LoVo (cell line): Measurements from ENCODE around the gene MBD5.
"Not testable (repeated sequence)": the region's sequence is repeated elsewhere in the genome, so short reads cannot be mapped to it uniquely, and the experiment has no call there.

Source experiments
- DNase-seq: peaks from one replicate; pipeline ENCODE4 v3.0.0-alpha.2; 2016; ENCODE audit warnings: low spot score

Gene MBD5

DNA sequence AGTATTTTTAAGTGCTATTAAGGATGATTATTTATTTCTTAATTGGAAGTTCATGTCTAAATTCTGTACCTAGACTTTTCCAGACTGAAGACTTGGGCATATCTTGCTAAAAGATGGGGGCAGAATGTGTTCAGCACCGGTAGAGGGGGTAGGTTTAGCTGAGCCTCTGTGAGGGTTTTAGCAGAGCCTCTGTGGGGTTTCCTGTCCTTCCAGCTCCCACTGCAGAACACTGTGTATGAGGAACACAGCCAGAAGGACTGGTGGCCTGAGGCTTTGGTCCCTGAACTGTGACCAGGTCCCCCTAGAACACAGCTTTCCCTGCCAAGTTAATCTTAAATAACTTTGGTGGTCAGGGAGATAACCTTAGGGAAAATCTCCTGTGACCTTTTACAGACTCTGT is 500.3 kb downstream of the MBD5 start:
- DNase-seq = no peak

DNA sequence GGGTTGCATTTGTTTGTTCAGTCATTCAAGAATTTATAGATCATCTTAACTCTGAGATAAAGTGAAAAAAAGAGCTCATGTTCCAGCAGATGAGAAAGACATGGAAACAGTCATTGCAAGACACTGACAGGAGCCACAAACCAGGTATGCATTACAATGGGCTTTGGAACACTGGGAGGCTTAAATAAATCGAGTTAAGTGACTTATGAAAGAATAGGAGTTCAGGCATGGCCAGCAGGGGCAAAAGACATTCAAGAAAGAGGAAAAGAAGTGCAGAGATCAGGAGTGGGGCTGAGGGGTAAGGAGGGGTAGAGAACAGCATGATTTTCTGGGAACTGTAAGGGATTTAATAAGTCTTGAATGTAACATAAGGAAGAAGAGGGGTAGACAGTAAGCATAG is 502.4 kb downstream of the MBD5 start:
- no peak for DNase-seq

DNA sequence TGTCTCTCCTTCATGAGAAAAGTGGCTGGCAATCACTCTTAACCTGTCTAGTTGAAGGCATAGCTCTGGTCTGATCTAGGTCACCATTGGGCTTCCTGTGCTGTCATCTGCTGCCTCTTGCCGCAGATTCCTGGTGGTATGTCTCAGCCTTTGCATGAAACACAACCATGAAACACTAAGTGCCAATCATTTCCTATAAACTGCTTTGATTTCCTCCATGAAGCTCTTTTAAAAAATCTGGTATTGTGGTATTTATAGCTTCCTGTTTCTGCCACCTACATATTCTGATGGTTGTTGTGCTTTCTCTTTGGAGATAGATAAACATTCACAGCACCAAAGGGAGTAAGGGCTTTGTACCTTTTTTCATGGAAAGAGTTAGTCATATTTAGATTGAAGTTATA is 503.6 kb downstream of the MBD5 start:
- DNase-seq = no peak

DNA sequence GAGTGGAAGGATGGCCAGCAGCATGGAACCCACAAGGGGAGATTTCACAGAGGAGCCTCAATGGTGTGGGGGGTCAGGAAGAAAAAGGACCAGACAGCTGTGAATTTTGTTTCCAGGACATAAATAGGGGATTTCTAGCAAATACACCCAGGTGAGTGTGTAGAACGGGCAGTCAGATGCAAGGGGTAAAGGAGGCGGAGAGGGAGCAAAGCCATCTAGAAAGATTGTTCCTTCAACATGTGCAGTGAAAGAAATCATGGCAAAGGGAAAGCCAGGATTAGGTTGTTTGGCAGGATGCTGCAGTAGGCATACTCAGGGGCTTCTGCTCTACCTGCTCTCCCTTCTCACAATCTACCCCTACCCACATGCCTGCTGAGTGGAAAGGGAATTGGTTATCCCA is 504.2 kb downstream of the MBD5 start:
- DNase-seq = no peak

DNA sequence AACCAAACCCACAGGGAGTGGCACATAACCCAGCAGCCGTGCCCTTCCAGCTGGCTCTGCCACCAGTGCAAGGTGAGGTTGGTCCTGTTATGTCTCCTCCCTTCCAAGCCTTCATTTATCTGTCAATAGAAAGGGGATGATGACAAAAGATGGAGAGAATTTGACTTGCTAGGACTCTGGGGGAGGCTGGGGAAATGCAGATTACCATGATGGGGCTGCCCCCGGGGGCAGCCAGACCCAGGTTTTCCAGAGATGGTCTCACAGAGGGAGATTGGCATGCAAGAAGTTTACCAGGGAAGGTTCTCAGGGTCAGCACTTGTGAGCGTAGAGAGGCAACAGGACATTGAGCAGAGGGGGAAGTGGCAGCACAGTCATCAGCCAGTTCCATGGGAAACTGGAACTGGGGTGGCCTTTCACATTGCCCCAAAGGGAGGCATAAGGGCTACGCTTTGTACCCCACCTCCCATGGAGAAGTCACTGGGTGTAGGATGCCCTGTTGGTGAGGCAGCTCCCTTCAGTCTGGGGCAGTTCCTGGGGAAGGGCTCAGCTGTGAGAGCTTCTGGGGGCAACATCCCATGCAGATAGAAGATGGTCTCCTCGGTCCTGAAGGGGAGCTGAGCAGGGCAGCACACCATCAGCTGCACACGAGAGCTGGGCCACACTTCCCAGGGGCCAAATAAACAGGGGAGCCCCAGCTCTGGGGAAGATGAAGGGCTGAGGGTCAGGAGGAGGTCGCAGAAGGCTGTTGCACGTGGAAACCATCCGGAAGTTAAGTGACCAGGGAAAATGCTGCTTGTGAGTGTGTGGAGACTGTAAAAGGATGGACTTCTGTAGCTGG is 505.8 kb downstream of the MBD5 start:
- DNase-seq = no peak

DNA sequence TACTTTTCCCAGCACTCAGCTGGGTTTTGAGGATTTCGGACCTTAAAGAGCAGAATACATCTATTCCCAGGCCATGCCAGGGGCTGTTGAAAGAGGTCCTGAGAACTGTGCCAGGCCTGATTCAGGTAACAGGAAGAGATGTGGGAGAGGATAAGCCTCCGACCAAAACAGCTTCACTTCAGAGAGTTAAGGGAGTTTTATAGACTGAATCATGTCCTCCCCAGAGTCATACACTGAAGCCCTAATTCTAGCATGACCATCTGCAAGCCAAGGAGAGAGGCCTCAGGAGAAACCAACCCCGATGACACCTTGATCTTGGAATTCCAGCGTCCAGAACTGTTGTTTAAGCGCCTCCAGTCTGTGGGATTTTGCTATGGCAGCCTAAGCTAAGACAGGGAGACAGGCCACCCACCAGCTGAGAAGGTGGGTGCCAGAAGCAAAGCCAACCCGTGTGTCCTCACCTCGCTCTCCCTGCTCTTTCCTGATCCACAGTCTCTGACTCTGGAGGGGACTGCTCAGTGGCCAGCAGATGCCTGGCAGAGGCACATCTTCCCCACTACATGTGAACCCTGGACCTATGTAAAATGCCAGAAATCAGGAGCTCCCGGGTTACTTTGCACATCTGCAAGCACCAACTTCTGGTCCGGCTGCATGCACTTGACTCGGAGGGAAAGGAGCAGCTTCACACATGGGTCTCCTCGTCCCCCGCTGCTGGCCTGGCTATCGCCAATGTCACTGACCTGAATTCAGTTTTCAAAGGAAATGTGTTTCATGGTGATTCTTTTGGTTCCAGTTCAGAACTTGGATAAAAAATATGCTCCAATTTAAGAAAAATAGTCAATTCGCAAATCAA is 506.8 kb downstream of the MBD5 start:
- no peak for DNase-seq

DNA sequence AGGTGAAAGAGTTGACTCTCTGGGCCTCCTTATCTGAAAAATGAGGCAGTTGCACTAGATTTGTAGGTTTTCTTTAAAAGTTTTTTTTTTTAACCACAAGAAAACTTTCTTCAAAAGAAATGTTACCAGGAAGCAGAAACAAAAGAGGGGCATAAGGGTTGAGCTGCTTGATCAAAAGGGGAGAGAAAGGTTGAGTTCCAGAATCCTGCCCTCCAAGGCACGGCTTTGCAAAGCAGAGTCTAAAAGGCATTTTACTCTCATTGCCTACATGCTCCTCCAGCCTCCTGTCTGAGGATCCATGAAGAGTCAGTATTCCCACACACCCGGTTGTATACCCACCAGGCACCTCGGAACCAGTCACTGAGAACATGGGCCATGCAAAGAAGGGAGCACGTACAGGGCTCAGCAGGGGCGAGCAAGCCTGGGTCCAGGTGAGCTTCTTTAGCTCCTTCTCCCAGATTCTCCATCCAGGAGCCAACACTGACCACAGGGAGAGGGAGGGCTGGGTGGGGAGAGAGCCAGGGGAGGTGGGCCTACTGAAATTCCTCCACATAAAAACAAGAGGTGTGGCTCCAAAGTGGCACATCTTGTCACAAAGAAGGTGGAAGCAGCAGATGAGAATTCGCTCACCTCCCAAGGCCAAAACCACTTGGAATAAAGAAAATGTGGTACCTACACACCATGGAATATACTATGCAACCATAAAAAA is 507.6 kb downstream of the MBD5 start:
- no peak for DNase-seq

DNA sequence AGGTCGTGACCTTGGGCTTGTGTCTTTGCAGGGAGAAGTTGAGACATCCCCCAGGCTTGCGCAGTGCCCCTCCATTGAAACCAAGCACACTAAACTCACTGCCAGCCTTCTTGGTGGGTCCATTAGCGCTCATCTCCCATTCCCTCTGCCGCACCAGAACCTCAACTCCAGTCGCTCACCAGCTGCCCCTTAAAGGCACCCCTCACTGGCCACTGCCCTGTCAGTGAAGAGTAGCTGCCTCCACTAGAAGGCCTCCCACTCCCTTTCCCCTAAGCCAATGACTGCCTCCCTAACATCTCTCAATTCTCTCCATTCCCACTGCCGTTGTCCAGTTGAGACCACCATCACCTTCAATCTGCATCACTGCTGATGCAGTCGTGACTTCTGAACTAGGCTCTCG is 508.9 kb downstream of the MBD5 start:
- DNase-seq = no peak

DNA sequence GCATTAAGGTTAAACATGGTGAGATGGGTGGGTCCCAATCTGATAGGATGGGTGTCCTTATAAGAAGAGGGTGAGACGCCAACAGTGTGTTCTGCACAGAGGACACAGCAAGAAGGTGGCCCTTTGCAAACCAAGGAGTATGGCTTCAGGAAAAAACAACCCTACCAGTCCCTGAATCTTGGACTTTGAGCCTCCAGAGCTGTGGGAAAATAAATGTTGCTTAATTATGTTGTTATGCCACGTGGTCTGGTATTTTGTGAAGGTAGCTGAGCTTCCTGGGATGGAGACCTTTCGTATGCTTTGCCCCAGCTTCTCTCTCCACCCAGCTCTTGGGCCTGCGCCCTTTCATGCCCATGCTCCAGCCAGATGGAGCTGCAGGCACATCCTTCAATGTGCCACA is 509.5 kb downstream of the MBD5 start:
- DNase-seq = no peak

DNA sequence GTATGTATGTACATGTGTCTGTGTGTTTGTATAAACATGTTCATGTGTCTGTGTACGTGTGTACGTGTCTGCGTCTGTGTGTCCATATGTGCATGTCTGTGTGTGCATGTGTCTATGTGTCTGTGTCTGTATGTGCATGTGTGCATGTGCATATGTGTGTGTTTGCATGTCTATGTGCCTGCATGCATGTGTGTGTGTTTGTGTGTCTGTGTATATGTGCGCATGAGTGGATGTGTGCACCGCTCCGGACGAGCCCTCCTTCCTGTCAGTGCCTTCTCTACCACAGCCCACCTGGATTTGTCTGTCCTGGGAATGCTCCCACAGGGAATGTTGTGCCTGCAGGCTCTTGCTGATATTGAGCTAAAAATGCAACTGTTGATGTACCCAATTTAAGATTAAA is 510.3 kb downstream of the MBD5 start:
- no peak for DNase-seq

DNA sequence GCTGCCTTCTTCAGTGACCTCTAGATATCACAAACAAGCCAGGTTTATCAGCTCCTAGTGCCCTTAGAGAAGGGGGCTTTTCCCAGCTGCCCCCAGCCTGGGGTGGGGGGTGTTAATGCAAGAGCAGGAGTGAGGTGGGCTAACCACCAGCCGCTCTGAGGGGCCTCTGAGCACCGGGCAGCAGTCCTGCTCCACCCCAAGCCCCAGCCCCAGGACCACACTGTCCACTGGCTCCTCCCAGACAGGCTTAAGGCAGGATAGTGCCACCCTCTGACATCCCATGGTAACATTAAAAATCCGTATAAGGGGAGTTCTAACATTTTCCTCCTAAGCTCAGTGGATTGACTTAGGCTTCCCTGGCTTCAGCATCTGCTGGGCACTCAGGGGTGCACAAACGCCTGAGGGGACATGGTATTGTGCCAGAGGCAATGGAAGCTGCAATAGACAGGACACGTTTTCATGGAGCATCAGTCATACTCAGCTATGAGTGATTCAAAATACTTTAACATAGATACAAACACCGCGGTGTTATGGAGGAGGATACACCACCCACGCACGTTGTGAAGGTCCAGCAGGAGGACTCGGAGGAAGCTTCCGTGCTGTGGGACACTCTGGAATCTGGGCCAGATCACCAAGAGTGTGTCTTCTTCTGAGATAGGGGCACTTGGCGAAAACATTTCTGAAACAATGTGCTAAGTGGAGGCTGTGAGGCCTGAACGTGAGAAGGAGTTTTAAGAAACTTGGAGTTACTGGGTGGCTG is 511.0 kb downstream of the MBD5 start:
- DNase-seq = no peak

DNA sequence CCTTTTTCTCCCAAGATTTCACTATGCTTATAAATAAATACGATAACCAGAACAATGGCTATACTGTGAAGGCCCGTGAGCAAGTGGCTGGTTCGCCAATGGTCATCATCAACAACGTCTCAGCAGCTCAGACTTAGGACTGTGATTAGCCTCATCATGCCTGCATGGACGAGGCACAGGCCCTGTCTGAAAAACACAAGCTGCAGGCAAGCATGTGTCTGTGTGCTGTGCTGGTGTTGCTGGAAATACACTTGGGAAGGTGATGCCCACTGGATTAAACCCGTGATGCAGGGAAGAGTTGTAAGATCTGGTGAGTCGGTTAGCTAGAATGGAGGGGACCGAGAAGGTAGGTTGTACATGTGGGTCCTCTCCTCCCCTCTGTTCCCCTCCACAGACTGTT is 512.1 kb downstream of the MBD5 start:
- DNase-seq = no peak

DNA sequence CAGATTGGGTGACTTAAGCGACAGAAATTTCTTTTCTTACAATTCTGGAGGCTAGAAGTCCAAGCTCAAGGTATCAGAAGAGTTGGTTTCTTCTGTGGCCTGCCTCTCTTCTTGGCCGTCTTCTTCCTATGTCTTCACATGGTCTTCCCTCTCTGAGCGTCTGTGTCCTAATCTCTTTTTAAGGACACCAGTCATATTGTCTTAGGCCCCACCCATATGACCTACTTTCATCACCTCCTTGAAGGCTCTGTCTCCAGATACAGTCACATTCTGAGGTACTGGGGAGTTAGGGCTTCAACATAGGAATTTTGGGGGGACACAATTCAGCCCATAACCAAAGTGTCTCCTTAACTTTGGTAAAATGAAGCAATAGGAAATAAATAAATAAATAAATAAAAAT is 512.8 kb downstream of the MBD5 start:
- no peak for DNase-seq

DNA sequence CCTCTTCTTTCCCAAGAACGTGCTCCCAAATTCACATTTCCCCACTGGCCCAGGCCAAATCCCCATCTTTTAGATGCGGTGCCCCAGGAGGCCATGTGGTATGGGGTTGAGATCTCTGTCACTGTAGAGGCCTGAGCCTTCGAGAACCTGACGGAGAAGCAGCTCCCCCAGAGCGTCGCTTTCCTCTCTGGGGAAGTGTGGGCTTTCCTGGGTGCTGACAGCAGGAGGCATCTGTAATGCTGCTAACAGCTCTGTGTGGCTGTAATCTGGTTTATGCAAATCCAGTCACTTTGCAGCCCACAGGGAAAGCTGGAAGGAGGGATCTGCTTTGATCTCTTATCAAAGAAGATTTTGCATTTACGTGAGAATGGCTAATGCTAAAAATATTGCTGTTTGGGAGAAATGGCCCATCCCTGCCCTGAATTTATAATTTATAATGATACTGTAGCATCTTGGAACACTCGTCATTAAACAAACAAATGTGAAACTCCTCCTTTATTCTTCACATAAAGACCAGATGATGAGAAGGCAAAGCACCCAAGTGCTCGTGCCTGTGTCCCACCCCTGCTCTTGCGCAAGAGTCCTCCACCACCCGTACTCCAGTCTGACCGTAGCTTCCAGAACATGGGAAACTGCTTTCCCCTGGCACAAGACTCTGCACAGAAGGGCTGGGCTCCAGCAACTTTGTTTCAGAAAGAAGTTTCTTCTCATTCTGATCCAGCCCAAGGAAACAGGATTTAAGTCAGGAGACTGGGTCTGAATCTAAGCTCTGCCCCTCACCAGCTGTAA is 513.7 kb downstream of the MBD5 start:
- no peak for DNase-seq

DNA sequence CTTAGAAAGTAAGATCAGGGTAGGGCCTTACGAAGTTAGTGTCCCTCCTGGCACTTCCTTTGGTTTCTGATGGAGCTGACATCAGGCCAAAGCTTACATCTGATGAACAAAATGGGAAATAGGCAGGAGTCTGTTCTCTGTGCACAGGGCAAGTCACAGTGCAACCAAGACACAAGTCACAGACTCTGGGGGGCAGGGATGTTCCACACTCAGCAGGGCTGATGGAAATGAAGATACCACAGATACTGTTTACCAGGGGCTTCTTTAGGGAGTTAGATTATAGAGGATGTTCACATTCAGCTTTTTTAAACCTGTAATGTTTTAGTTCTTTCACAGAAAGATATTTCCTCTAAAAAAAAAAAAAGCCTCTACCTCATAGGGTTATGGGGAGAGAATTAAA is 517.5 kb downstream of the MBD5 start:
- no peak for DNase-seq

DNA sequence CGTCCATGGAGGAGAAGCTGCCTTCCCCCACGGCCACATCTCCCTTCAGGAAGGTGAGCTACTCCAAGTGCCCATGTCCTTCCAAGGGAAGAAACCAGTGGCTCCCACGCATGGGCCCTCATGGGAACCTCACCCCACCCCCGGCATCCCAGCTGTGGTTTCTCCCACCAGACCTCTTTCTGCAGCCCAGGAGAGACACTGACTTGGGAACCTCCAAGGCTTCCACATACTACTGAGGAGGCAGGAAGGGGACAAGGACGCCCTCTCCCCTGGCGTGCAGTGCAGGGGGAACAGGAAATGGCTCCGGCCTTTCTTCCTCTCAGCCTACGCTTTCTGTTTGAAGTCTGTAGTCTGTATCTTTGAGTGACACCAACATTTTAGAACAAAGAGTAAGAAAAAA is 519.1 kb downstream of the MBD5 start:
- DNase-seq = no peak

DNA sequence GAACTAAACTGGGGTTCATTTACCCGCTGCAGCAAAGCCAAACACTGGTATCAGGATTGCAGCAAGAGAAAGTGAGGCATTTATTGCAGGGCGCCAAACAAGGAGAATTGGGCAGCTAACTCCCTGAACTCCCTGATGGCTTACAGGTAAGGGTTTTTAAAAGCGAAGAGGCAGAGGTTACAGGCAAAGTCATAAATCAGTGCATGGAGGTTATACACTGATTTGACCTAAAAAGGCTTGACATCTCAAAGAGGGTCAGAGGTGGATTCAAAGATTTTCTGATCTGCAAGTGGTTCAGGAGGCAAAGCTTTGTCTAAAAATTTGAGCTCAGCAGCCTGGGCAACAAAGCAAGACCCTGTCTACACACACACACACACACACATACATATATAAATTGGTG is 520.9 kb downstream of the MBD5 start:
- no peak for DNase-seq

DNA sequence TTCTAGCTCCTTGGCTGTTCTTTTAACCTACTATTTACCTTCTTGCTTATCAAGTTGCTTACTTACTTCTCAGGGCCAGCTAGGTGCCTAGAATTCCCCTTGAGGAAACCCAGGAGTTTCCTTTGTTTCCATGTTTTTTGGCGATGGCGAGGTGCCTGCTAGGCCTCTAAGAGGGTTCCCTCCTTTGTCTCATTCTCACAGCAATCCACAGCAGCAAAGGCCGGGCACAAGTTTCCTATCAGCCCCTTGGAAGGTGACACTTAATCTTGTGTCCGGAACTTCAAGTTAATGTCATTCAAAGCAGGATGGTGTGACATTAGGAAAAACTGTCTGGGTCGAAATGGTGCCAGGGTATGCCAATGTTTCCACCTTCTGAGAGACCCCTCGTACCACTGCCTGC is 521.7 kb downstream of the MBD5 start:
- no peak for DNase-seq

DNA sequence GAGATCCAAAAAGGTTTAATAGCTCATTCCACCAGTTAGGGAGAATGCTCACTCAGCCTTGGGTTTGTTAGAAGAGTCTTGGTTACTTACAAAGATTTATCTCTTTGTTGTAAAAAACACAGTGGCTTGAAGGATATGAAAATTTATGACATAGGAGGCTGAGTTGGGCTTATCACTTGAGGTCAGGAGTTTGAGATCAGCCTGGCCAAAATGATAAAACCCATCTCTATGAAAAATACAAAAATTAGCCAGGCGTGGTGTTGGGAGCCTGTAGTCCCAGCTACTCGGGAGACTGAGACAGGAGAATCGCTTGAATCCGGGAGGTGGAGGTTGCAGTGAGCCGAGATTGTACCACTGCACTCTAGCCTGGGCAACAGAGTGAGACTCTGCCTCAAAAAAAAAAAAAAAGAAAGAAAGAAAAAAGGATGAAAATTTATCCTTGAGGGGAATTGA is 522.2 kb downstream of the MBD5 start:
- not testable (repeated sequence) for DNase-seq

DNA sequence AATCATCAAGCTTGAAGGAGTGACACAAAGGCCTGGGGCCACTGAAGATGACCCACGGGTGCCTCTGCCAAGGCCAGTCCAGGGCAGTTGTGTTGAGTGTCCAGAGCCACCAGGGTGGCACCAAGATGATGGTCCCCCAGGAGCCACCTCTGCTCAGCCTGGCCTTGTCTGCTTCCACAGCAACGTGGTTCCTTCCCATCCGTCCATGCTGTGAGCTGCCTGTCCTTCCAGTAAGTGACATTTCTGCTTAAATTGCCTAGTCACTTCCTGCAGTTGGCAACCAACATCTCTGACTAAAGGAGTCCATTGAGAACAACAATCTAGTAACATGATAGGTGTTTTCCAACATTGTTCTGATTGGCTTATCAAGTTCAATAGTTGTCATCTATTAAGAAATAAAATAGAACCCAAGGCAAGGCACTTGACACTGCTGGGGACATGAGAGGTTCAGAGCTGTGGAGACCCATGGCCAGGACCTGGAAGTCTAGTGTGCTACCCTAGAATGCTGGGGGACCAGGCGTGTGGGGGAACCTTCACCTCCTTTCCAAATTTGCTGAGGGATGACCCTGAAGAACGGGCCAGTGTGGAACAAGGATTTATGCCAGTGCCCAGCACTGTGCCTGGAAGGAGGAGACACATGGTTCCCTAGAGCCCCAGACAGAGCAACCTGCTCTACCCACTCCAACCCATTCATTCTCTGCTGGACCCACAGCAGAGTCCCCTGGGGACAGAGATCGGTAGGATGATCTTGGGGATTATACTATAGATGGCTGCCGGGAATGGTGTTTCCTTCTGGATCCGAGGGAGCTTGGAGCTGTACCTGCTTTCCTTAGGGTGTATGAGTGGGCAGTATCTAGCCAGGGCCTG is 524.7 kb downstream of the MBD5 start:
- DNase-seq = no peak
